HEK293 (cell line): ENCODE data around the gene SIGLEC10.

Source experiments
- AEBP2 ChIP-seq: fragments of 450-650 bp; formaldehyde crosslinking; IDR thresholded peaks from 2 replicates; pipeline ENCODE4 v1.5.1; 2016; ENCODE audit warnings: missing biosample characterization, missing genetic modification characterization, borderline replicate concordance
- EGR2 ChIP-seq: fragments of 450-650 bp; formaldehyde crosslinking; IDR thresholded peaks from 2 replicates; pipeline ENCODE4 v1.5.1; 2016; ENCODE audit warnings: low read depth, missing biosample characterization, missing genetic modification characterization
- GFI1B ChIP-seq: fragments of 450-650 bp; formaldehyde crosslinking; IDR thresholded peaks from 2 replicates; pipeline ENCODE4 v1.5.1; 2016; ENCODE audit warnings: missing biosample characterization, missing genetic modification characterization
- GLI2 ChIP-seq: fragments of 450-650 bp; formaldehyde crosslinking; IDR thresholded peaks from 2 replicates; pipeline ENCODE4; 2017; ENCODE audit warnings: missing biosample characterization, missing genetic modification characterization, low read depth, borderline replicate concordance
- GLI4 ChIP-seq: fragments of 450-650 bp; formaldehyde crosslinking; IDR thresholded peaks from 2 replicates; pipeline ENCODE4 v1.5.1; 2016; ENCODE audit warnings: missing biosample characterization, missing genetic modification characterization
- MZF1 ChIP-seq: fragments of 450-650 bp; formaldehyde crosslinking; IDR thresholded peaks from 2 replicates; pipeline ENCODE4 v1.5.1; 2017; ENCODE audit warnings: missing biosample characterization, missing genetic modification characterization, borderline replicate concordance
- PRDM1 ChIP-seq: fragments of 450-650 bp; formaldehyde crosslinking; IDR thresholded peaks from 2 replicates; pipeline ENCODE4; 2016; ENCODE audit warnings: missing biosample characterization, missing genetic modification characterization
- TCF7L2 ChIP-seq: IDR thresholded peaks from 2 replicates; pipeline ENCODE4 v1.6.1; 2011; ENCODE audit warnings: low read depth, mild to moderate bottlenecking, inconsistent platforms, low read length, moderate library complexity, borderline replicate concordance
- TRIM28 ChIP-seq: IDR thresholded peaks from 2 replicates; pipeline ENCODE4 v1.6.1; 2011; ENCODE audit warnings: low read length, control low read depth, borderline replicate concordance
- ZBTB21 ChIP-seq: fragments of 450-650 bp; formaldehyde crosslinking; IDR thresholded peaks from 2 replicates; pipeline ENCODE4 v1.5.1; 2017; ENCODE audit warnings: missing biosample characterization, missing genetic modification characterization
- ZFP3 ChIP-seq: fragments of 450-650 bp; formaldehyde crosslinking; IDR thresholded peaks from 2 replicates; pipeline ENCODE4 v1.5.1; 2016; ENCODE audit warnings: low read depth, missing biosample characterization, missing genetic modification characterization
- ZFP37 ChIP-seq: fragments of 450-650 bp; formaldehyde crosslinking; IDR thresholded peaks from 2 replicates; pipeline ENCODE4 v1.5.1; 2016; ENCODE audit warnings: missing biosample characterization, missing genetic modification characterization
- ZNF175 ChIP-seq: fragments of 450-650 bp; formaldehyde crosslinking; IDR thresholded peaks from 2 replicates; pipeline ENCODE4 v1.5.1; 2016; ENCODE audit warnings: missing biosample characterization, missing genetic modification characterization
- ZNF24 ChIP-seq: fragments of 450-650 bp; formaldehyde crosslinking; IDR thresholded peaks from 2 replicates; pipeline ENCODE4 v1.5.1; 2016; ENCODE audit warnings: missing biosample characterization, missing genetic modification characterization
- ZNF248 ChIP-seq: fragments of 450-650 bp; formaldehyde crosslinking; IDR thresholded peaks from 2 replicates; pipeline ENCODE4 v1.5.1; 2017; ENCODE audit warnings: missing biosample characterization, missing genetic modification characterization
- ZNF292 ChIP-seq: fragments of 450-650 bp; formaldehyde crosslinking; IDR thresholded peaks from 2 replicates; pipeline ENCODE4 v1.5.1; 2016; ENCODE audit warnings: low read depth, missing biosample characterization, missing genetic modification characterization, borderline replicate concordance
- ZNF350 ChIP-seq: fragments of 450-650 bp; formaldehyde crosslinking; IDR thresholded peaks from 2 replicates; pipeline ENCODE4 v1.5.0; 2017; ENCODE audit warnings: missing biosample characterization, mild to moderate bottlenecking, missing genetic modification characterization
- ZNF548 ChIP-seq: fragments of 450-650 bp; formaldehyde crosslinking; IDR thresholded peaks from 2 replicates; pipeline ENCODE4 v1.5.1; 2016; ENCODE audit warnings: missing biosample characterization, missing genetic modification characterization
- ZNF549 ChIP-seq: fragments of 450-650 bp; IDR thresholded peaks from 2 replicates; pipeline ENCODE4 v1.5.1; 2018; ENCODE audit warnings: missing biosample characterization, missing genetic modification characterization, mild to moderate bottlenecking, inconsistent platforms, moderate library complexity
- ZNF558 ChIP-seq: fragments of 450-650 bp; formaldehyde crosslinking; IDR thresholded peaks from 2 replicates; pipeline ENCODE4 v1.5.1; 2016; ENCODE audit warnings: missing biosample characterization, missing genetic modification characterization
- ZNF624 ChIP-seq: fragments of 450-650 bp; formaldehyde crosslinking; IDR thresholded peaks from 2 replicates; pipeline ENCODE4 v1.5.1; 2017; ENCODE audit warnings: missing biosample characterization, missing genetic modification characterization
- ZNF629 ChIP-seq: fragments of 450-650 bp; formaldehyde crosslinking; IDR thresholded peaks from 2 replicates; pipeline ENCODE4 v1.5.1; 2017; ENCODE audit warnings: missing biosample characterization, missing genetic modification characterization
- ZNF660 ChIP-seq: fragments of 450-650 bp; IDR thresholded peaks from 2 replicates; pipeline ENCODE4 v1.5.1; 2018; ENCODE audit warnings: missing biosample characterization, mild to moderate bottlenecking, missing genetic modification characterization
- ZNF664 ChIP-seq: fragments of 450-650 bp; formaldehyde crosslinking; IDR thresholded peaks from 2 replicates; pipeline ENCODE4 v1.5.1; 2016; ENCODE audit warnings: missing biosample characterization, missing genetic modification characterization
- ZNF707 ChIP-seq: fragments of 450-650 bp; formaldehyde crosslinking; IDR thresholded peaks from 2 replicates; pipeline ENCODE4 v1.5.1; 2016; ENCODE audit warnings: missing biosample characterization, missing genetic modification characterization
- ZNF747 ChIP-seq: fragments of 450-650 bp; formaldehyde crosslinking; IDR thresholded peaks from 2 replicates; pipeline ENCODE4 v1.5.1; 2016; ENCODE audit warnings: missing biosample characterization, missing genetic modification characterization
- ZNF76 ChIP-seq: fragments of 450-650 bp; formaldehyde crosslinking; IDR thresholded peaks from 2 replicates; pipeline ENCODE4; 2016; ENCODE audit warnings: low read depth, missing biosample characterization, missing genetic modification characterization, borderline replicate concordance
- ZNF791 ChIP-seq: fragments of 450-650 bp; formaldehyde crosslinking; IDR thresholded peaks from 2 replicates; pipeline ENCODE4 v1.5.1; 2016; ENCODE audit warnings: missing biosample characterization, missing genetic modification characterization
- ZSCAN18 ChIP-seq: fragments of 450-650 bp; formaldehyde crosslinking; IDR thresholded peaks from 2 replicates; pipeline ENCODE4 v1.5.1; 2016; ENCODE audit warnings: missing biosample characterization, missing genetic modification characterization
- TF ChIP-seq, protein P1 (sequence below): fragments of 450-650 bp; formaldehyde crosslinking; IDR thresholded peaks from 2 replicates; pipeline ENCODE4 v1.5.1; 2016; ENCODE audit warnings: missing biosample characterization, missing genetic modification characterization, low read depth
- TF ChIP-seq, protein P2 (sequence below): fragments of 450-650 bp; formaldehyde crosslinking; IDR thresholded peaks from 2 replicates; pipeline ENCODE4 v1.5.1; 2017; ENCODE audit warnings: missing biosample characterization, missing genetic modification characterization
- TF ChIP-seq, protein P3 (sequence below): fragments of 450-650 bp; formaldehyde crosslinking; IDR thresholded peaks from 2 replicates; pipeline ENCODE4 v1.5.1; 2016; ENCODE audit warnings: missing biosample characterization, missing genetic modification characterization
- TF ChIP-seq, protein P4 (sequence below): fragments of 450-650 bp; formaldehyde crosslinking; IDR thresholded peaks from 2 replicates; pipeline ENCODE4 v1.5.1; 2016; ENCODE audit warnings: missing biosample characterization, missing genetic modification characterization

SIGLEC10 gene

DNA sequence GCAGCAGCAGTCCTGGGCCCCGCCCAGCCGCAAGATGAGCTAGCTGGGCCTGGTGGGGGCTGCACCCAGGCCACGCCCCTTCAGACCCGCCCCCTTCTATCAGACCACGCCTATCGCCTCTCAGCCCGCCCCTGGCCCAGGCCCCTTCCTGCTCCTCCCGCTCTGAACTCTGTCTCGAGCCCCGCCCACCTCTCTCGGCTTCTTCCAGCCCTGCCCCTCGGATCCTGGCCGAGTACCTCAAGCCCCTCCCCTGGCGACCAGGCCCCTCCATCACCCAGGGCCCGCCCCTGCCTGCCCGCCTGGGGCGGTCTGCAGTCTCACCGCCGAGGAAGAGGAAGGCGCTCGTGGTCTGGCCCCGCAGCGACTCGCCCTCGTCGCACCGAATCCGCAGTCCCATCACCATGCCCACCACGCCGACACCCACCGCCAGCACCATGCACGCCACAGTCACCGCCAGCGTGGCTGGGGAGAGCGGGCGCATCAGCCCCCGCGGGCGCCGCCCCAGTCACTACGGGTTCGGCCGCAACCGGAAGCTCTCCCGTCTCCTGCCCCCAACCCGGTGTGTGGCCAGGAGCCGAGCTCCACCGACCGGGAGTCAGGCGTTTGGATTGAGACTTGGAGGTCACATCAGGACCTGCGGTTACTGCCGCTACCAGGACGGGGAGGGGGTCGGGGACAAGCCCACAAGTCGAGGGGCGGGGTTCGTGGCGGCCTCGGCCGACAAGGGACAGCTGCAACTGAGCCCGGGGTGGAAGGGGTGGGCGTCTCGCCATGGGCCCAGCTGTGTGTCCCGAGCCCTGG, 49.7 kb downstream of the SIGLEC10 start (continued):
- no peak for TF ChIP-seq ZNF24
- no peak for TF ChIP-seq TRIM28
- TF ChIP-seq ZNF292 (tag by site-specific recombination), result no peak
- TF ChIP-seq ZFP37 (tag by site-specific recombination), result peak; percentile 61; the same call in 1 of the 2 replicates
- TF ChIP-seq ZNF629 (tag by site-specific recombination), result no peak
- no peak for TF ChIP-seq TCF7L2
- TF ChIP-seq MZF1 (tag by site-specific recombination), result no peak
- TF ChIP-seq PRDM1 (tag by site-specific recombination), result no peak
- TF ChIP-seq, protein P1, sequence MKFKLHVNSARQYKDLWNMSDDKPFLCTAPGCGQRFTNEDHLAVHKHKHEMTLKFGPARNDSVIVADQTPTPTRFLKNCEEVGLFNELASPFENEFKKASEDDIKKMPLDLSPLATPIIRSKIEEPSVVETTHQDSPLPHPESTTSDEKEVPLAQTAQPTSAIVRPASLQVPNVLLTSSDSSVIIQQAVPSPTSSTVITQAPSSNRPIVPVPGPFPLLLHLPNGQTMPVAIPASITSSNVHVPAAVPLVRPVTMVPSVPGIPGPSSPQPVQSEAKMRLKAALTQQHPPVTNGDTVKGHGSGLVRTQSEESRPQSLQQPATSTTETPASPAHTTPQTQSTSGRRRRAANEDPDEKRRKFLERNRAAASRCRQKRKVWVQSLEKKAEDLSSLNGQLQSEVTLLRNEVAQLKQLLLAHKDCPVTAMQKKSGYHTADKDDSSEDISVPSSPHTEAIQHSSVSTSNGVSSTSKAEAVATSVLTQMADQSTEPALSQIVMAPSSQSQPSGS, result no peak
- TF ChIP-seq ZNF558 (tag by site-specific recombination), result no peak
- TF ChIP-seq ZNF664 (tag by site-specific recombination), result no peak
- no peak for TF ChIP-seq ZNF76 (tag by site-specific recombination)
- TF ChIP-seq ZNF248 (tag by site-specific recombination), result no peak
- no peak for TF ChIP-seq ZNF707 (tag by site-specific recombination)
- TF ChIP-seq, protein P2, sequence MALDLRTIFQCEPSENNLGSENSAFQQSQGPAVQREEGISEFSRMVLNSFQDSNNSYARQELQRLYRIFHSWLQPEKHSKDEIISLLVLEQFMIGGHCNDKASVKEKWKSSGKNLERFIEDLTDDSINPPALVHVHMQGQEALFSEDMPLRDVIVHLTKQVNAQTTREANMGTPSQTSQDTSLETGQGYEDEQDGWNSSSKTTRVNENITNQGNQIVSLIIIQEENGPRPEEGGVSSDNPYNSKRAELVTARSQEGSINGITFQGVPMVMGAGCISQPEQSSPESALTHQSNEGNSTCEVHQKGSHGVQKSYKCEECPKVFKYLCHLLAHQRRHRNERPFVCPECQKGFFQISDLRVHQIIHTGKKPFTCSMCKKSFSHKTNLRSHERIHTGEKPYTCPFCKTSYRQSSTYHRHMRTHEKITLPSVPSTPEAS (tag by site-specific recombination), result no peak
- no peak for TF ChIP-seq ZNF624 (tag by site-specific recombination)
- TF ChIP-seq EGR2 (tag by site-specific recombination), result peak; percentile 67
- TF ChIP-seq ZNF549 (tag by site-specific recombination), result no peak
- no peak for TF ChIP-seq ZNF548 (tag by site-specific recombination)
- no peak for TF ChIP-seq ZNF747 (tag by site-specific recombination)
- TF ChIP-seq ZBTB21 (tag by site-specific recombination), result no peak
- TF ChIP-seq AEBP2 (tag by site-specific recombination), result no peak
- TF ChIP-seq ZNF350, result no peak
- TF ChIP-seq ZFP3 (tag by site-specific recombination), result no peak
- peak; percentile 72; the same call in 1 of the 2 replicates for TF ChIP-seq GLI4 (tag by site-specific recombination)
- TF ChIP-seq ZSCAN18 (tag by site-specific recombination), result no peak
- TF ChIP-seq GLI2, result no peak
- TF ChIP-seq GFI1B (tag by site-specific recombination), result no peak
- TF ChIP-seq, protein P3, sequence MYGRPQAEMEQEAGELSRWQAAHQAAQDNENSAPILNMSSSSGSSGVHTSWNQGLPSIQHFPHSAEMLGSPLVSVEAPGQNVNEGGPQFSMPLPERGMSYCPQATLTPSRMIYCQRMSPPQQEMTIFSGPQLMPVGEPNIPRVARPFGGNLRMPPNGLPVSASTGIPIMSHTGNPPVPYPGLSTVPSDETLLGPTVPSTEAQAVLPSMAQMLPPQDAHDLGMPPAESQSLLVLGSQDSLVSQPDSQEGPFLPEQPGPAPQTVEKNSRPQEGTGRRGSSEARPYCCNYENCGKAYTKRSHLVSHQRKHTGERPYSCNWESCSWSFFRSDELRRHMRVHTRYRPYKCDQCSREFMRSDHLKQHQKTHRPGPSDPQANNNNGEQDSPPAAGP (tag by site-specific recombination), result no peak
- TF ChIP-seq ZNF660, result no peak
- TF ChIP-seq, protein P4, sequence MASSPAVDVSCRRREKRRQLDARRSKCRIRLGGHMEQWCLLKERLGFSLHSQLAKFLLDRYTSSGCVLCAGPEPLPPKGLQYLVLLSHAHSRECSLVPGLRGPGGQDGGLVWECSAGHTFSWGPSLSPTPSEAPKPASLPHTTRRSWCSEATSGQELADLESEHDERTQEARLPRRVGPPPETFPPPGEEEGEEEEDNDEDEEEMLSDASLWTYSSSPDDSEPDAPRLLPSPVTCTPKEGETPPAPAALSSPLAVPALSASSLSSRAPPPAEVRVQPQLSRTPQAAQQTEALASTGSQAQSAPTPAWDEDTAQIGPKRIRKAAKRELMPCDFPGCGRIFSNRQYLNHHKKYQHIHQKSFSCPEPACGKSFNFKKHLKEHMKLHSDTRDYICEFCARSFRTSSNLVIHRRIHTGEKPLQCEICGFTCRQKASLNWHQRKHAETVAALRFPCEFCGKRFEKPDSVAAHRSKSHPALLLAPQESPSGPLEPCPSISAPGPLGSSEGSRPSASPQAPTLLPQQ (tag by site-specific recombination), result peak; percentile 68
- no peak for TF ChIP-seq ZNF175 (tag by site-specific recombination)
- no peak for TF ChIP-seq ZNF791 (tag by site-specific recombination)
